ENCODE results near the gene PEX10.

DNA sequence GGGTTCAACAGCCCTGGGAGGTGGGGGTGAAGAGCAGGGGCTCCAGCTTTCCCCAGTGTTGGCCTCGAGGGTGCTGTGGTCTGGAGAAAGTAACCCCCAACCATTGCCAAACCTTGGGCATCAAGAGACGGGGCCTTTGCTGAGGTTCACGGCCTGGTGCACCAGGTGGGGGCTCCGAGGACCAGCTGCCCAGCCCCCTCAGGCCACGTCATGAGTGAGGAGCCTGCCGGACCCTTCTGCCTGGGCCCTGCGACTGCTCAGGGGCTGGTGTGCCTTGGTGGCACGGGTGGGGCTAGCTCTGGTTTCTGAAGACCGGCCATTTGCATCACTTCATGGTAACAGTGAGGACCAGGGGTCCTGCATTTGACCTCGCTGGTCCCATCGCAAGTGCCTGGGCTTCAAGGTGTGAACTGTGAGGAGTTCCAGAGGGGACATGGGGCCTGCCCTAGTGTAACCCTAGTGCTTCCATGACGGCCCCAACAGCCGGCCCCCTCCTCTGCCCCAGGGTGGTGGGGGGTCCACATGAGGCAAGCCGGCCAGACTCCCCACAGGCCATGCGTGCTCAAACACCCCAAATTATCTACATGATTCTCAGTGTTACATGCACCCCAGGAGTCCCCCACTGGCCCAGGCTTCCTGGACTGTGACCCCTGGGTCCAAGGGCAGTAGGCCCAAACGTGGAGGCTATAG is 34.5 kb downstream of the PEX10 start:
- TF ChIP-seq SIX5 (IDR thresholded peaks at IDR 0.05; ENCODE audit: low read depth, low read length, severe bottlenecking) = no peak
- TF ChIP-seq BHLHE40 (IDR thresholded peaks at IDR 0.05; ENCODE audit: borderline replicate concordance in 1 of 2, low read depth in 2 of 2, low read length in 1 of 2) = no peak
